ENCODE data around the gene PGA4.
"Not testable (repeated sequence)": the region's sequence is repeated elsewhere in the genome, so short reads cannot be mapped to it uniquely, and the experiment has no call there.

The PGA4 gene

GRCh38 chr11:61187505-61188130, 34.5 kb upstream of the PGA4 start:
- no peak overlapping the region for H2AFZ ChIP-seq (ENCODE audit: low read length, unreplicated experiment)
- no peaks in the 10 kb centered on the region for H3K79me2 ChIP-seq (ENCODE audit: control insufficient read depth, insufficient read depth, low read length, unreplicated experiment)
- H3K27ac ChIP-seq (ENCODE audit: low read depth, low read length): no peak overlapping the region
- 0 out of 2 replicates have a peak, but pooled peaks cover 8% of the 10 kb centered on the region for H3K27me3 ChIP-seq (ENCODE audit: insufficient read depth, low read length)
- no peaks in the 10 kb centered on the region for H3K4me1 ChIP-seq (ENCODE audit: control insufficient read depth, insufficient read depth, low read length, unreplicated experiment)
- H3K4me3 ChIP-seq (ENCODE audit: low read depth, low read length): no peak overlapping the region
- H3K36me3 ChIP-seq (ENCODE audit: insufficient read depth, low read length): no peaks in the 10 kb centered on the region

GRCh38 chr11:61189933-61190332, 32.2 kb upstream of the PGA4 start:
- H3K4me1 ChIP-seq (ENCODE audit: control insufficient read depth, insufficient read depth, low read length, unreplicated experiment): no peaks in the 10 kb centered on the region
- H2AFZ ChIP-seq (ENCODE audit: low read length, unreplicated experiment): no peak overlapping the region
- H3K4me3 ChIP-seq (ENCODE audit: low read depth, low read length): no peak overlapping the region
- no peak overlapping the region for H3K27ac ChIP-seq (ENCODE audit: low read depth, low read length)
- peaks cover 13% of the 10 kb centered on the region; the same call in 1 of the 2 replicates for H3K27me3 ChIP-seq (ENCODE audit: insufficient read depth, low read length)
- no peaks in the 10 kb centered on the region for H3K79me2 ChIP-seq (ENCODE audit: control insufficient read depth, insufficient read depth, low read length, unreplicated experiment)
- no peaks in the 10 kb centered on the region for H3K36me3 ChIP-seq (ENCODE audit: insufficient read depth, low read length)

- H3K27me3 ChIP-seq (ENCODE audit: insufficient read depth, low read length): peaks cover 43% of the 10 kb centered on the region
- no peak overlapping the region for H2AFZ ChIP-seq (ENCODE audit: low read length, unreplicated experiment)
- H3K79me2 ChIP-seq (ENCODE audit: control insufficient read depth, insufficient read depth, low read length, unreplicated experiment): no peaks in the 10 kb centered on the region
Measured at GRCh38 chr11:61193596-61193995, 28.6 kb upstream of the PGA4 start.

GRCh38 chr11:61194169-61194671, 27.9 kb upstream of the PGA4 start:
- Histone ChIP-seq H3K36me3 (ENCODE audit: insufficient read depth, low read length) (no peaks in the 10 kb centered on the region), H3K4me1 (ENCODE audit: control insufficient read depth, insufficient read depth, low read length, unreplicated experiment) (no peaks in the 10 kb centered on the region), H3K79me2 (ENCODE audit: control insufficient read depth, insufficient read depth, low read length, unreplicated experiment) (no peaks in the 10 kb centered on the region), H3K27ac (ENCODE audit: low read depth, low read length) (no peak overlapping the region), H3K27me3 (ENCODE audit: insufficient read depth, low read length) (peaks cover 50% of the 10 kb centered on the region), H3K4me3 (ENCODE audit: low read depth, low read length) (no peak overlapping the region), H2AFZ (ENCODE audit: low read length, unreplicated experiment) (no peak overlapping the region)

More at GRCh38 chr11:61193596-61193995, 28.6 kb upstream of the PGA4 start:
- no peak overlapping the region for H3K27ac ChIP-seq (ENCODE audit: low read depth, low read length)
- H3K4me3 ChIP-seq (ENCODE audit: low read depth, low read length): no peak overlapping the region
- no peaks in the 10 kb centered on the region for H3K4me1 ChIP-seq (ENCODE audit: control insufficient read depth, insufficient read depth, low read length, unreplicated experiment)
- no peaks in the 10 kb centered on the region for H3K36me3 ChIP-seq (ENCODE audit: insufficient read depth, low read length)

- Histone ChIP-seq H3K27ac (ENCODE audit: low read depth, low read length) (no peak overlapping the region), H3K36me3 (ENCODE audit: insufficient read depth, low read length) (no peaks in the 10 kb centered on the region), H2AFZ (ENCODE audit: low read length, unreplicated experiment) (no peak overlapping the region), H3K4me1 (ENCODE audit: control insufficient read depth, insufficient read depth, low read length, unreplicated experiment) (no peaks in the 10 kb centered on the region), H3K4me3 (ENCODE audit: low read depth, low read length) (no peak overlapping the region), H3K79me2 (ENCODE audit: control insufficient read depth, insufficient read depth, low read length, unreplicated experiment) (no peaks in the 10 kb centered on the region), H3K27me3 (ENCODE audit: insufficient read depth, low read length) (peaks cover 53% of the 10 kb centered on the region)
Measured at GRCh38 chr11:61194981-61195695, 27.0 kb upstream of the PGA4 start.

GRCh38 chr11:61195719-61196118, 26.4 kb upstream of the PGA4 start:
- no peak overlapping the region for H3K27ac ChIP-seq (ENCODE audit: low read depth, low read length)
- H2AFZ ChIP-seq (ENCODE audit: low read length, unreplicated experiment): no peak overlapping the region
- no peaks in the 10 kb centered on the region for H3K36me3 ChIP-seq (ENCODE audit: insufficient read depth, low read length)
- peaks cover 53% of the 10 kb centered on the region for H3K27me3 ChIP-seq (ENCODE audit: insufficient read depth, low read length)
- H3K4me1 ChIP-seq (ENCODE audit: control insufficient read depth, insufficient read depth, low read length, unreplicated experiment): no peaks in the 10 kb centered on the region
- no peak overlapping the region for H3K4me3 ChIP-seq (ENCODE audit: low read depth, low read length)
- no peaks in the 10 kb centered on the region for H3K79me2 ChIP-seq (ENCODE audit: control insufficient read depth, insufficient read depth, low read length, unreplicated experiment)

- Histone ChIP-seq H3K27ac (ENCODE audit: low read depth, low read length) (no peak overlapping the region), H3K4me1 (ENCODE audit: control insufficient read depth, insufficient read depth, low read length, unreplicated experiment) (no peaks in the 10 kb centered on the region), H3K79me2 (ENCODE audit: control insufficient read depth, insufficient read depth, low read length, unreplicated experiment) (no peaks in the 10 kb centered on the region), H3K36me3 (ENCODE audit: insufficient read depth, low read length) (no peaks in the 10 kb centered on the region), H3K27me3 (ENCODE audit: insufficient read depth, low read length) (peaks cover 57% of the 10 kb centered on the region), H2AFZ (ENCODE audit: low read length, unreplicated experiment) (no peak overlapping the region), H3K4me3 (ENCODE audit: low read depth, low read length) (no peak overlapping the region)
Measured at GRCh38 chr11:61198361-61198760, 23.8 kb upstream of the PGA4 start.

GRCh38 chr11:61198948-61199523, 23.1 kb upstream of the PGA4 start:
- H3K79me2 ChIP-seq (ENCODE audit: control insufficient read depth, insufficient read depth, low read length, unreplicated experiment): no peaks in the 10 kb centered on the region
- H2AFZ ChIP-seq (ENCODE audit: low read length, unreplicated experiment): no peak overlapping the region
- no peak overlapping the region for H3K4me3 ChIP-seq (ENCODE audit: low read depth, low read length)
- peaks cover 57% of the 10 kb centered on the region for H3K27me3 ChIP-seq (ENCODE audit: insufficient read depth, low read length)
- H3K4me1 ChIP-seq (ENCODE audit: control insufficient read depth, insufficient read depth, low read length, unreplicated experiment): no peaks in the 10 kb centered on the region
- no peak overlapping the region for H3K27ac ChIP-seq (ENCODE audit: low read depth, low read length)
- H3K36me3 ChIP-seq (ENCODE audit: insufficient read depth, low read length): no peaks in the 10 kb centered on the region

- Histone ChIP-seq H3K4me1 (ENCODE audit: control insufficient read depth, insufficient read depth, low read length, unreplicated experiment) (no peaks in the 10 kb centered on the region), H3K27ac (ENCODE audit: low read depth, low read length) (no peak overlapping the region), H2AFZ (ENCODE audit: low read length, unreplicated experiment) (no peak overlapping the region), H3K4me3 (ENCODE audit: low read depth, low read length) (no peak overlapping the region), H3K79me2 (ENCODE audit: control insufficient read depth, insufficient read depth, low read length, unreplicated experiment) (no peaks in the 10 kb centered on the region), H3K36me3 (ENCODE audit: insufficient read depth, low read length) (no peaks in the 10 kb centered on the region), H3K27me3 (ENCODE audit: insufficient read depth, low read length) (peaks cover 46% of the 10 kb centered on the region)
Measured at GRCh38 chr11:61201476-61201875, 20.7 kb upstream of the PGA4 start.

- H2AFZ ChIP-seq (ENCODE audit: low read length, unreplicated experiment): not testable (repeated sequence)
Measured at GRCh38 chr11:61202950-61203746, 19.0 kb upstream of the PGA4 start, which contains the start of gene PGA3. PGA3 (plus strand) TSS chr11:61203515; CDS start chr11:61203565, 50 bp downstream.

More at GRCh38 chr11:61202950-61203746, 19.0 kb upstream of the PGA4 start, which contains the start of gene PGA3:
- not testable (repeated sequence) for H3K4me3 ChIP-seq (ENCODE audit: low read depth, low read length); H3K36me3 ChIP-seq (ENCODE audit: insufficient read depth, low read length); H3K27ac ChIP-seq (ENCODE audit: low read depth, low read length); H3K79me2 ChIP-seq (ENCODE audit: control insufficient read depth, insufficient read depth, low read length, unreplicated experiment); H3K4me1 ChIP-seq (ENCODE audit: control insufficient read depth, insufficient read depth, low read length, unreplicated experiment)
- peaks cover 34% of the 10 kb centered on the region for H3K27me3 ChIP-seq (ENCODE audit: insufficient read depth, low read length)

Data from ACC112 (cell line).